Muscle of arm (tissue), 12 donors: ENCODE data around the gene NHERF1. TPM values are rescaled to one million over a fixed set of nuclear protein-coding genes. Genes with fewer than 3 reads are reported as not detected.

Experiments
- DNase-seq: peaks from one replicate; pipeline ENCODE4 v3.0.0-alpha.2; 2013
- polyA plus RNA-seq, 12 donors: library from polyadenylated mRNA; unstranded; fragments of 120-200 nt; gene quantifications; one replicate each; pipeline ENCODE4 v1.2.1, GENCODE V29; 2013; ENCODE audit not compliant: insufficient read length in 12 of 12

NHERF1 gene
- polyA plus RNA-seq, 12 donors = 5.0 to 63.4 (median 6.7) TPM; not detected in 1

- no peak for DNase-seq
These were observed 17.7 kb upstream of the NHERF1 start for GRCh38 chr17:74730491-74731346.

- no peak for DNase-seq
These were observed 17.2 kb upstream of the NHERF1 start for GRCh38 chr17:74731347-74731605.

- no peak for DNase-seq
These were observed 16.2 kb upstream of the NHERF1 start for GRCh38 chr17:74732042-74732867.

DNA sequence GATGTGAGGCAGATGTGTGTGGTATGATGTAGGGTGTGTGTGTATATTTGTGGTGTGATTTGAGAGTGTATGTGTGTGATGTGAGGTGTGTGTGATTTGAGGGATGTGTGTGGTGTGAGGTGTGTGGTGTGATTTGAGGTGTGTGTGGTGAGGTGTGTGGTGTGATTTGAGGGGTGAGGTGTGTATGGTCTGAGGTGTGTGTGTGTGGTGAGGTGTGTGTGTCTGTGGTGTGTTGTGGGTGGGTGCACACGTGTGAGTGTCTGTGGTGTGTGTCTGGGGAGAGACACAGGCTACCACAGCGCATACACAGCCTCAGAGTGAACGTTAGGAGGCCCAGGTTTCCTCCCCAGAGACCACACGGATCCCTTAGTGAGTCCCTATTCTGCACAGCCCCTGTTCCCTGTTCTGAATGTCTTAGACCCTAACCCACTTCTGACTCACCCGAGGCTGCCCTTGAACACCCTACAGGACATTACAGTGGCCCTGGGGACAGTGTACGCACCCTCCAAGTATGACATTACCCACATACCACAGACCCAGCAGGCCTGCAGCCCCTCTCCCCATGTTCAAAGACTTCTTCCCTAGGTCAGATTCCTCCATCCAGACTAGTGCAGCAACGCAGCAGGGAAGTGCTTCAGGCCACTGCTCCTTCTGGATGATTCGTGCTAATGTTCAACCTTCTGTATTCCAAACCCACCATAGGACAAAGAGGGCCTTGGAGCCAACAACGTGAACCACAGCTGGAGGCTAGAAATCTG, 14.9 kb upstream of the NHERF1 start:
- no peak for DNase-seq

DNA sequence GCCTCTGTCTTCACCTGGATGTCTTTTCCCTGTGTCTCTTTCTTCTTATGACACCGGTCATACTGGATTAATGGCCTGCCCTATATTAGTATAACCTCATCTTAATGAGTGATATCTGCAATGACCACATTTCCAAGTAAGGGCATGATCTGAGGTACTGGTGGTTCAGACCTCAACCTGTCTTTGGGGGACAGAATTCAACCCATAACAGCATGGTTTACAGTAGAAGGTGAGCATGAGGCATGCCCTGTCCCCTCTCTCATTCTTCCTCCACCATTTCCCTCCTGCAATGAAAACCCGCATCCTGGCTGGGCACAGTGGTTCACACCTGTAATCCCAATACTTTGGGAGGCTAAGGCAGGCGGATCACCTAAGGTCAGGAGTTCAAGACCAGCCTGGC, 14.2 kb upstream of the NHERF1 start:
- no peak for DNase-seq

- DNase-seq = no peak
These were observed 11.7 kb upstream of the NHERF1 start, which contains the start of gene RAB37 for GRCh38 chr17:74736513-74737298. Gene RAB37 (plus strand): TSS chr17:74737256. CDS start chr17:74737273, 17 bp downstream.

GRCh38 chr17:74737299-74738050, 11.0 kb upstream of the NHERF1 start:
- DNase-seq = no peak

GRCh38 chr17:74738051-74738996, 10.1 kb upstream of the NHERF1 start:
- DNase-seq = no peak

GRCh38 chr17:74739227-74739831, 9.1 kb upstream of the NHERF1 start:
- DNase-seq = no peak

DNA sequence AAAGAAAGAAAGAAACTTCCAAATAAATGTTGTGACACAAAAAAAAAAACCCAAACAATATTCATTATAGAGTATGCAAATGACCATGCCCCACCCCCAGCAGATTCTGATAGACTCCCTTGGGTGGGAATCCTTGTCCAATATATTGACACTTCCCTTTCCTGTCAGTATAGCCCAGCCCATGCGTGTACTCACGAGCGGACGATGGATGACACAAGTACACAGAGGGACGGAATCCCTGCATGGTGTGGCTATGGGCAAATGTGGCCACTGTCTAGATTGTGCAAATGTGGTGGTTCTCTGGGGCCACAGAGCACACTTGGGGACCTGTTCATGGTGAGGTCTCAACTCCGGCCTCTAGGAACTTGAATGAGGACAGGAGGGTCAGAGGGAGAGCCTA, 8.3 kb upstream of the NHERF1 start:
- no peak for DNase-seq

DNA sequence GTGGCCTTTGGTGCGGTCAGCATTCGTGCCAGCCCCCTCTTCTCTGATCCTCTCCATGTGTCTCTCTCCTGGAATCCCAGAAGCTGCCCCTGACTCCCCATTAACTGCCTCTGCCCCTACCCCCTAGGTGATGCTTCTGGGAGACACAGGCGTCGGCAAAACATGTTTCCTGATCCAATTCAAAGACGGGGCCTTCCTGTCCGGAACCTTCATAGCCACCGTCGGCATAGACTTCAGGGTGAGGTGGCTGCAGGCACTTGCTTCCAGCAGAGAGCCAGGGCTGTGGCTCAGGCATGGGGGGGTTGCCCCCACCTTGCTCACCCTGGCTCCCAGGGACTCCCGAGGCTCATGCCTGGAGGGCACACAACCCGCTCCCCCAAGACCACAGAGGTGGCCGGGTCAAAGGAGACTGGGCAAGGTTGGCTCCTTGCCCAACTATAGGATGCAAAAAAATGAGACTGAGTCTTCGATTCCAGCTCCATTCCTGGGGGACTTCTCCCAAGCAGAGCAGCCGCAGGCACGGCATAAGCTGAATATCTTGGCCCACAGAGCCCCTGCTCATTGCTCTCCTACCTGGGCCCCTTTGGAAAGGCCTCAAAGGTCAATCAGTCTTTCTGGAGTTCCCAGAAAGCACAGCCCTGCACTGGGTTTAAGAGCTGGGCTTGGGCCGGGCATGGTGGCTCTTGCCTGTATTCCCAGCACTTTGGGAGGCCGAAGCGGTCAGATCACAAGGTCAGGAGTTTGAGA, 7.6 kb upstream of the NHERF1 start:
- no peak for DNase-seq

DNA sequence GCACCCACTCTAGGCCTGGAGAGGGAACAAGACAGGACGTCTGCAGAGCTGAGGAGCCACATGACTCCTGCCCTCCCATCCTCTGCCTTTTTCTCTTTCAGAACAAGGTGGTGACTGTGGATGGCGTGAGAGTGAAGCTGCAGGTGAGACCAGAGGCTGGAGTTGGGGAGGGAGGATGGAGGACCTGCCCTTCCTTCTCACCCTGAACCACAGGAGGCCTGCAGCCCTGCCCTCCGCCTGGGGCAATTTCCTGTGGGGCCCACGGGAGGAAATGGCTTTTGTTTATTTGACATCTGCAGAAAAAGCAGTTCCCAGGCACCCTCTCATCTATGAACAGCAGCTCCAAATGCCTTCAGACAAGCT, 6.3 kb upstream of the NHERF1 start:
- no peak for DNase-seq

GRCh38 chr17:74742978-74743545, 5.4 kb upstream of the NHERF1 start:
- DNase-seq = no peak

DNA sequence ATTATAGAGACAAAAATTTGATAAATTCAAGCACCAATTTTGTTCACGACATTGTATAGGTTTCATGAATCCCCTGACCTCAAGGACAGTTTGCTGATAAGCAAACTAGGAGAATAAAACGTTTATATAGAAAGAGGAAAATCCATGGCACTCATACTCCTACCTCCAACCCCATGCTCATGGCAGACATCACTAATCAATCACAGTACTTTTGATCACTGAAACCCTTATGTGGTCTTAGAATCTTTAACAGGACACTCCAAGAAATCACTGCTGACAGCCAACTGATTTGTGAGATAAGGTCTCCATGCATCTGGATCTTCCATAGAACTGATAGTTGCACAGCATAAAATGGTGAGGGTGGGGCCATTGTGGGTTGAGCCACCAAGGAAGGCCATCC, 4.7 kb upstream of the NHERF1 start:
- no peak for DNase-seq

DNA sequence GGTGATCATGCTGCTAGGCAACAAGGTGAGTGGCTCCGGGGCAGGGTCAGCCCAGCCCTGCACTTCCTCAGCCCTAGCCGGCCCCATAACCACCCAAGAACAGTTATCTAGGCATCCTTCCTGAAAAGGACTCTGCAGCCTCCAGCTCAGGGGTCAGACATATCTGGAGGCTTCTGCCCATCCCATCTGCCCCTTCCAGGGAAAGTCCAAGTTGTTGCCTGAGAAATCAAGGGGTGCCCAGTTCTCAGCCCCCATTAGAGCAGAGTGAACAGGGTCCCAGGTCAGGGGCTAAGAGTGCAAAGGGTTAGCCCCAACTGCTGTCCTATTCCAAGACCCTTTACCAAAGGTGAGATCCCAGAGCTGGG, 4.1 kb upstream of the NHERF1 start:
- DNase-seq = no peak

DNA sequence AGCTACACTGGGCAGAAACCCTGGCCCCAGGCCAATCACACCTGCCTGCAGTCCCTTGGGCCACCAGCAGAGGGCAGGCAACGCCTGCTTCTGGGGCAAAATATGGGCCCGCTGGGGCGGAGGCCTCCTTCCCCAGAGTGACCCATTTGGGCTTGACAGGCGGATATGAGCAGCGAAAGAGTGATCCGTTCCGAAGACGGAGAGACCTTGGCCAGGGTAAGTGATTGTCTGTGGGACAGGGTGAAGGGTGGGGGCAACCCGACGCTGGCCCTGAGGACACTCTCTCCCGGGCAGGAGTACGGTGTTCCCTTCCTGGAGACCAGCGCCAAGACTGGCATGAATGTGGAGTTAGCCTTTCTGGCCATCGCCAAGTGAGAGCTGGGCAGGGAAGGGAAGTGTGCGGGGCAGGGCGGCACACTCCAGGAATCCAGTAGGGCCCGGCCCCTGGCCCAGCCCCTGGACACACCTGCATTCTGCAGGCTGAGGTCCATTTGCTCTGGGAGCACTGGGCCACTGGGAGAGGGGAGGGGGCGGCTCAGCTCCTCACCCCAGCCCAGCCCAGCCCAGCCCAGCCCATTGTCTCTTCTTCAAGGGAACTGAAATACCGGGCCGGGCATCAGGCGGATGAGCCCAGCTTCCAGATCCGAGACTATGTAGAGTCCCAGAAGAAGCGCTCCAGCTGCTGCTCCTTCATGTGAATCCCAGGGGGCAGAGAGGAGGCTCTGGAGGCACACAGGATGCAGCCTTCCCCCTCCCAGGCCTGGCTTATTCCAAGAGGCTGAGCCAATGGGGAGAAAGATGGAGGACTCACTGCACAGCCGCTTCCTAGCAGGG, 3.5 kb upstream of the NHERF1 start:
- peak; percentile 58 for DNase-seq

- no peak for DNase-seq
These were observed 2.8 kb upstream of the NHERF1 start for GRCh38 chr17:74745548-74746177.
